Lower leg skin (tissue), 4 donors: Measurements from ENCODE around the gene RAB11FIP4. TPM values are rescaled to one million over a fixed set of nuclear protein-coding genes. Genes with fewer than 3 reads are reported as not detected.

Experiments used
- DNase-seq, 2 donors: peaks; one replicate each; pipeline ENCODE4 v3.0.0-alpha.2; 2019; ENCODE audit warnings: low spot score in 2 of 2
- H3K4me3 ChIP-seq: fragments of 200-600 bp; sonication (generic); 2 replicates; pipeline ENCODE4 v1.5.1; 2017; ENCODE audit warnings: mild to moderate bottlenecking, low read depth; ENCODE audit not compliant: poor library complexity, severe bottlenecking
- POLR2A ChIP-seq, 2 donors: fragments of 450-650 bp; IDR thresholded peaks; one replicate each; pipeline ENCODE4 v1.6.1; 2016 to 2017; ENCODE audit warnings: antibody characterized with exemption in 2 of 2, mild to moderate bottlenecking in 1 of 2, moderate library complexity in 1 of 2
- WGBS, 2 donors: methylation state at CpG; one replicate each; pipeline ENCODE4 v1.1.5; 2018; 5-methylcytosine and 5-hydroxymethylcytosine counted together
- intact Hi-C: fragments of 100-400 bp; cut with DNase I; formaldehyde crosslinking; loops from one replicate; pipeline ENCODE4 v1.15.0; 2023; ENCODE audit warnings: low total_unique reads
- total RNA-seq, 4 donors: library from RNA; depleted of rRNA; stranded (reverse); fragments of >200 nt; gene quantifications; one replicate each; pipeline ENCODE4 v1.1.0, GENCODE V29; 2016
- TF ChIP-seq, protein P1 (sequence below), 3 donors: fragments of 450-650 bp; IDR thresholded peaks; one replicate each; pipeline ENCODE4 v1.5.1; 2016; ENCODE audit warnings: antibody characterized with exemption in 3 of 3, mild to moderate bottlenecking in 3 of 3, moderate library complexity in 2 of 3

The RAB11FIP4 gene
- total RNA-seq, 4 donors from 2014 or later, result 27.4 to 62.8 (median 34.1) TPM

DNA sequence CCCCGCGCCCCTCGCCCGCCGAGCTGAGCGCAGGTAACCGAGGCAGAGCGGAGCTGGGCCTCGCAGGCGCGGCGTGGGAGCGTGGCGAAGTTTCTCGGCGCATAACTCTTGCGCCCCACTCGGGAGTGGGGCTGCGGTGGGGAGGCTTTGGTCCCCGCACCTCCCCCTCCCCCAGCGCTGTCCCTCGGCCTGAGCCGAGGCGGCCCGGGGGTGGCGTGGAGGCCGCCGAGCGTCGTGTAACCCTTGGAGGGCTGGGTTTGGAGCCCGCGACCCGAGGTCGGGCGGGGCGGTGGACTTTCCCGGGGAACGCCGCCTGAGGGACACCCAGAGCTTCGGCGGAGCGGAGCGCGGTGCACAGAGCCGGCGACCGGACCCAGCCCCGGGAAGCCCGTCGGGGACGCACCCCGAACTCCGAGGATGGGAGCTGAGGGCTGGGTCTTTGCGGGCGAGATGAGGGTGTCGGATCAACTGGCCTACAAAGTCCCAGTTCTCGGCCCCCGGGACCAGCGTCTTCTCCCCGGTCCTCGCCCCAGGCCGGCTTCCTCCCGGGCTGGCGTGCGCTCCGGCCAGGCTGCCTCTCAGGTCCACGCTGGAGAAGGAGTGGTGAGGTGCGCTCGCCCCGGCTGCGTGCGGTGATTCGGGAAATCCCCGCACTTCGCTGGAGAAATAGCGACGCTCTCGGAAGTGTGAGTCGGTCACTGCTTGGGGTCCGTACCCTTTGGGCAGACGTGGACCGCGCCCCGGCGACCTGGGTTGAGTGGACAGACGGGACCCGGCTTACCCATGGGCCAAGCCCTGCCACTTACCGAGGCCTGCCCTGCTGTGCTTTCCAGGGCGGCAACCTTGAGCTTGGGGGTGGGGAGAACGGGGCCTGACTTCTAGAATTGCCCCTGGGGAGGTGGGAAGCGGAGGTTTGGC, 168.4 kb downstream of the RAB11FIP4 start:
- TF ChIP-seq POLR2A (IDR thresholded peaks at IDR 0.05), result no peak
- TF ChIP-seq, protein P1, sequence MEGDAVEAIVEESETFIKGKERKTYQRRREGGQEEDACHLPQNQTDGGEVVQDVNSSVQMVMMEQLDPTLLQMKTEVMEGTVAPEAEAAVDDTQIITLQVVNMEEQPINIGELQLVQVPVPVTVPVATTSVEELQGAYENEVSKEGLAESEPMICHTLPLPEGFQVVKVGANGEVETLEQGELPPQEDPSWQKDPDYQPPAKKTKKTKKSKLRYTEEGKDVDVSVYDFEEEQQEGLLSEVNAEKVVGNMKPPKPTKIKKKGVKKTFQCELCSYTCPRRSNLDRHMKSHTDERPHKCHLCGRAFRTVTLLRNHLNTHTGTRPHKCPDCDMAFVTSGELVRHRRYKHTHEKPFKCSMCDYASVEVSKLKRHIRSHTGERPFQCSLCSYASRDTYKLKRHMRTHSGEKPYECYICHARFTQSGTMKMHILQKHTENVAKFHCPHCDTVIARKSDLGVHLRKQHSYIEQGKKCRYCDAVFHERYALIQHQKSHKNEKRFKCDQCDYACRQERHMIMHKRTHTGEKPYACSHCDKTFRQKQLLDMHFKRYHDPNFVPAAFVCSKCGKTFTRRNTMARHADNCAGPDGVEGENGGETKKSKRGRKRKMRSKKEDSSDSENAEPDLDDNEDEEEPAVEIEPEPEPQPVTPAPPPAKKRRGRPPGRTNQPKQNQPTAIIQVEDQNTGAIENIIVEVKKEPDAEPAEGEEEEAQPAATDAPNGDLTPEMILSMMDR (IDR thresholded peaks at IDR 0.05), result no peak
- WGBS, 2 donors, result 8 to 35% methylated on average over 36 to 75 of the region's 91 CpGs
- intact Hi-C loops, result loop anchor here (5.0 kb wide), 1 partner anchor 282 kb away; no protein-coding TSS in a partner anchor
- DNase-seq, result no peak
- H3K4me3 ChIP-seq, result peak overlapping the region; percentile 42

DNA sequence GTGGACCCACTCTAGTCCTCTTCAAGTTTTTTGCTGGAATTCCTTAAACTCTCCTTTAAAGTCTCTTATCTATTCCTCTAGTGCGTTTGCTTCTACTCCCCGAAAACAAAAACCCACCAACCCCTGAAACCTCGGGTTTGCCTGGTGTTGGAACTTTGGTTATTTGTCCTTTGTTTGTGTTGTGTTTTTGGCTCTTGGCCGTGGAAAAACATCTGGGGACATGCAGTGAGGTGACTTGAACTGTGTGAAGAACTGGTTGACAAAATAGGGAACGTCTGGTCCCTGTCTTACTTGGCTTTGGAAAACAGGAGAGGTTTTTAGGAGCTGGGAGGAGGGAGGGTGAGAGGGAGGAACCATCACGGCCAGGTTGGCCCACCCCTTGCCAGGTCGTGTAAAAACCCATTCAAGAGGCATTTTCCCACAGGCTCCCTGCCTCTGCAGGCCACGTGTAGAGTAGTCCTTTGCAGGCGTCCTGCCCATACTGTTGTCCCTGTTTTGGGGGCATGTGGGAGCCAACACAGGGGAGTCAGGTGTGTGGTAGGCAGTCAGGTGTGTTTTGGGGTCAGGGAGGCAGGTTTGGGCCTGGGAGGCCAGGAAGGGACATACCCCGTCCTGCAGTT, 169.3 kb downstream of the RAB11FIP4 start:
- no peak overlapping the region for H3K4me3 ChIP-seq
- DNase-seq, result peak in 1 of 2 donors; percentile 87
- intact Hi-C loops, result no loop called here
- TF ChIP-seq, protein P1 (IDR thresholded peaks at IDR 0.05), result no peak
- TF ChIP-seq POLR2A (IDR thresholded peaks at IDR 0.05), result no peak
- 23 to 29% methylated on average over 10 of the region's 10 CpGs for WGBS, 2 donors

DNA sequence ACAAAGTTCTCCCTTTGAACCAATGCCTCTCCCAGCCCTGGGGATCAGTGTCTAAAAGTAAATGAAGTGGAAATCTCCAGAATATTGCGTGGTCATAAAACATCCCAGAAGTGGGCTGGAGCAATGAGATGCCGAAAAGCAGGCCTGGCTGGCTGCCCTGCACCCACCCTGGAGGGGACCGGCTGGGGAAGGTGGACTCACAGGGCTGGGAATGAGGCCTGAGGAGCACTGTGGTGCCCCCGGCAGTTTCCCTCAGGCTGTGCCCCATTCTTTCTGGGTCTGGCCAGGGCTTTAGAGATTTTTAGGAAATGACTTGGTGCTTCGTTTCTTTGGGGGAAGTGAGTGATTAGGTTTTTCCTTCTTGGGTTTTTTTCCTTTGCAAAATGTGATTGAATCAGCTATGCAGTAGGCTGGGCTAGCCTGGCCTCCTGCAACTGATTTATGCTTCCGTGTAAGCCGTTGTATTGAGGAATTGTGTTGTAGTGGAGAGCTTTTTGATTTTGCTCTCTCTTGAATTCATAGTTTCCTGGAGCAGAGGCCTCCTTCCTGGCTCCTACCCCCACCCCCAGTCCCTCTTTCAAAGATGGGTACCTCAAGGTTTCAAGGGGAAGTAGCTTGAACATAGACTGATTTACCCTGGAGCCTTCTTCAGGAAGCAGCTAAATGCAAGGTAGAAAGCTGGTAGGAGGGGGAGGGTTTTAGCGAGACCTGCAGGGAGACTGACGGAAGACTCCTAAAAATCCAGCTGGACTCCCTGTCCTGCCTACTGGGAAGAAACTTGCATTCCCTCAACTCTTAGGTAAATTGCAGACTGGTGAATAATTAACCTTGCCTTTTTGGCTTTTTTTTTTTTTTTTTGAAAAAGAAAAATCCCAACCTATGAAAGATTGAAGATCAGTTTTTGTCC, 170.2 kb downstream of the RAB11FIP4 start:
- intact Hi-C loops, result no loop called here

DNA sequence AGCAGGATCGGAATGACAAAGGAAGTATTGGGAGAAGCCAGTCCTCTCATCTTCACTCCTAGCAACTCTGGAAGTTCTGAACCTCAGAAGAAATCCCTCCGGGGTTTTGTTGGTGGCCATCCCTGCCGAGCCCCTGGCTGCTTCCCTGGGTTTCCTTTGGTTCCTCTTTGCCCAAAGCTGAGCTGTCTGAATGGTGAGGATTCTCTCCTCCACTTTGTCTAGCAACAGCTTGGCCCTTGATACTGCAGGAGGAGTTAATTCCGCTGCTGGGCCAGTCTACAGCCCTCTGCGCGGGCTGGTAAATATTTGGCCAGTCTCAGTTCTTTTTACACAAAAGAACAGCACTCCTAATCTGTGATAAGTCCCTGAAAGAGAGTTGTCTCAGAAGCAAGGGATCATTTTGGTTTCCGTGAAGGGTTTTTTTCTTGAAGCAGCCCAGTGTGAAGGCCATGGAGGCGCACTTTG, 170.9 kb downstream of the RAB11FIP4 start:
- TF ChIP-seq, protein P1 (IDR thresholded peaks at IDR 0.05), result no peak
- no peak for TF ChIP-seq POLR2A (IDR thresholded peaks at IDR 0.05)
- DNase-seq, result no peak
- no peak overlapping the region for H3K4me3 ChIP-seq
- intact Hi-C loops, result no loop called here
- 82 to 88% methylated on average over 8 of the region's 8 CpGs for WGBS, 2 donors

More for the DNA sequence above, 170.2 kb downstream of the RAB11FIP4 start:
- WGBS, 2 donors, result 22 to 35% methylated on average over 9 of the region's 9 CpGs
- H3K4me3 ChIP-seq, result no peak overlapping the region
- DNase-seq, result no peak
- TF ChIP-seq POLR2A (IDR thresholded peaks at IDR 0.05), result no peak
- TF ChIP-seq, protein P1 (IDR thresholded peaks at IDR 0.05), result no peak

DNA sequence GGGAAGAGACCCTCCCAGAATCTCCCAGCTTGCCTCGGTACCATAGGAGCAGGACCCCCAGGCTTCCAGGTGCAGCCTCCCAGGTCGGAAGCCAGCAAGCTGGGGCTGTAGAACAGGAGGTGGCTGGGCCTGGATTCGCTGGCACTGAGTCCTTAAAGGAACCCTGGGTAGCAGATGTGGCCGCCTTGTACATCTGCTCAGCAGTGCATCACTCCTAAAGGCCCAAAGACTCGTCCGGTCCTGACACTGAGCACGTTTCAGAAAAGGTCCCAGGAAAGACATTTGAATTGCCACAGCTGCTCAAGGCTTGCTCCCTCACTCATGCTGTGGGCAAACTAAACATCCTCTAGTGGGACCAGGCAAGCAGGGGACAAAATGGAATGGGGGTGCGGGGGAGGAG, 172.8 kb downstream of the RAB11FIP4 start:
- WGBS, 2 donors, result 70 to 79% methylated on average over 7 of the region's 8 CpGs
- intact Hi-C loops, result no loop called here
- H3K4me3 ChIP-seq, result no peak overlapping the region
- no peak for DNase-seq
- TF ChIP-seq, protein P1 (IDR thresholded peaks at IDR 0.05), result no peak
- TF ChIP-seq POLR2A (IDR thresholded peaks at IDR 0.05), result no peak
